ENCODE results near the gene ZNF773.

- TF ChIP-seq, protein P1, sequence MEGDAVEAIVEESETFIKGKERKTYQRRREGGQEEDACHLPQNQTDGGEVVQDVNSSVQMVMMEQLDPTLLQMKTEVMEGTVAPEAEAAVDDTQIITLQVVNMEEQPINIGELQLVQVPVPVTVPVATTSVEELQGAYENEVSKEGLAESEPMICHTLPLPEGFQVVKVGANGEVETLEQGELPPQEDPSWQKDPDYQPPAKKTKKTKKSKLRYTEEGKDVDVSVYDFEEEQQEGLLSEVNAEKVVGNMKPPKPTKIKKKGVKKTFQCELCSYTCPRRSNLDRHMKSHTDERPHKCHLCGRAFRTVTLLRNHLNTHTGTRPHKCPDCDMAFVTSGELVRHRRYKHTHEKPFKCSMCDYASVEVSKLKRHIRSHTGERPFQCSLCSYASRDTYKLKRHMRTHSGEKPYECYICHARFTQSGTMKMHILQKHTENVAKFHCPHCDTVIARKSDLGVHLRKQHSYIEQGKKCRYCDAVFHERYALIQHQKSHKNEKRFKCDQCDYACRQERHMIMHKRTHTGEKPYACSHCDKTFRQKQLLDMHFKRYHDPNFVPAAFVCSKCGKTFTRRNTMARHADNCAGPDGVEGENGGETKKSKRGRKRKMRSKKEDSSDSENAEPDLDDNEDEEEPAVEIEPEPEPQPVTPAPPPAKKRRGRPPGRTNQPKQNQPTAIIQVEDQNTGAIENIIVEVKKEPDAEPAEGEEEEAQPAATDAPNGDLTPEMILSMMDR (IDR thresholded peaks at IDR 0.05; ENCODE audit: borderline replicate concordance, extremely low read depth, low read length, poor library complexity, severe bottlenecking): no peak
- TF ChIP-seq EZH2 (IDR thresholded peaks at IDR 0.05; ENCODE audit: borderline replicate concordance, low read depth, low read length, severe bottlenecking): no peak
These were observed 47.4 kb upstream of the ZNF773 start for GRCh38 chr19:57452307-57452706.

Measured in DND-41 (cell line).